Astrocyte (in vitro differentiated cells and primary cell): ENCODE measurements around the gene RC3H2. TPM values are rescaled to one million over a fixed set of nuclear protein-coding genes. Genes with fewer than 3 reads are reported as not detected.

ENCODE experiments used
- DNase-seq: peaks from one replicate; pipeline ENCODE4 v3.0.0-alpha.2; 2010; ENCODE audit warnings: low read depth
- FAIRE-seq: peaks from 2 replicates; lab custom pipeline; 2011; peaks lifted over from hg19 to GRCh38; lab: Jason Lieb, UNC
- H2AFZ ChIP-seq: 2 replicates; pipeline ENCODE4 v1.6.0; 2012; ENCODE audit warnings: low read depth, low read length, inconsistent platforms
- H3K27ac ChIP-seq: 2 replicates; pipeline ENCODE4 v1.5.1; 2011; ENCODE audit warnings: low read depth, low read length, inconsistent platforms
- H3K27me3 ChIP-seq: 2 replicates; pipeline ENCODE4 v1.6.0; 2011; ENCODE audit warnings: low read length, inconsistent platforms; ENCODE audit not compliant: insufficient read depth
- H3K36me3 ChIP-seq: 2 replicates; pipeline ENCODE4 v1.5.1; 2011; ENCODE audit warnings: low read length, inconsistent platforms; ENCODE audit not compliant: insufficient read depth
- H3K4me1 ChIP-seq: 2 replicates; pipeline ENCODE4 v1.5.1; 2011; ENCODE audit warnings: low read length, inconsistent platforms; ENCODE audit not compliant: insufficient read depth
- H3K4me2 ChIP-seq: 2 replicates; pipeline ENCODE4 v1.6.0; 2012; ENCODE audit warnings: low read length, inconsistent platforms
- H3K4me3 ChIP-seq: 2 replicates; pipeline ENCODE4 v1.5.1; 2011; ENCODE audit warnings: low read depth, mild to moderate bottlenecking, low read length, inconsistent platforms; ENCODE audit not compliant: insufficient read depth
- H3K79me2 ChIP-seq: 2 replicates; pipeline ENCODE4 v1.6.0; 2012; ENCODE audit warnings: mild to moderate bottlenecking, low read length, inconsistent platforms; ENCODE audit not compliant: insufficient read depth
- H3K9ac ChIP-seq: 2 replicates; pipeline ENCODE4 v1.6.0; 2012; ENCODE audit warnings: mild to moderate bottlenecking, low read length, inconsistent platforms
- H3K9me3 ChIP-seq: 2 replicates; pipeline ENCODE4 v1.5.1; 2012; ENCODE audit warnings: low read depth, mild to moderate bottlenecking, low read length, inconsistent platforms; ENCODE audit not compliant: insufficient read depth
- H4K20me1 ChIP-seq: 2 replicates; pipeline ENCODE4 v1.6.0; 2012; ENCODE audit warnings: low read length, inconsistent platforms; ENCODE audit not compliant: insufficient read depth
- H3K27ac Mint-ChIP-seq: one replicate; pipeline ENCODE4 v1.8.0; 2021; ENCODE audit warnings: mild to moderate bottlenecking, mixed read lengths; ENCODE audit not compliant: unreplicated experiment
- H3K27me3 Mint-ChIP-seq: one replicate; pipeline ENCODE4 v1.8.0; 2021; ENCODE audit warnings: low read depth, mixed read lengths; ENCODE audit not compliant: unreplicated experiment
- H3K36me3 Mint-ChIP-seq: one replicate; pipeline ENCODE4 v1.8.0; 2021; ENCODE audit warnings: low read depth, mixed read lengths; ENCODE audit not compliant: unreplicated experiment
- H3K4me1 Mint-ChIP-seq: one replicate; pipeline ENCODE4 v1.8.0; 2021; ENCODE audit warnings: low read depth, mixed read lengths; ENCODE audit not compliant: unreplicated experiment
- H3K4me3 Mint-ChIP-seq: one replicate; pipeline ENCODE4 v1.8.0; 2021; ENCODE audit warnings: mild to moderate bottlenecking, moderate library complexity, mixed read lengths; ENCODE audit not compliant: unreplicated experiment
- H3K9me3 Mint-ChIP-seq: one replicate; pipeline ENCODE4 v1.8.0; 2021; ENCODE audit warnings: mild to moderate bottlenecking, mixed read lengths; ENCODE audit not compliant: unreplicated experiment
- CTCF ChIP-seq: IDR thresholded peaks from 2 replicates; pipeline ENCODE4 v1.5.1; 2011; ENCODE audit warnings: low read depth, mild to moderate bottlenecking, inconsistent platforms, low read length, moderate library complexity; ENCODE audit not compliant: insufficient read depth
- EZH2 ChIP-seq: IDR thresholded peaks from 2 replicates; pipeline ENCODE4 v1.6.1; 2012; ENCODE audit warnings: mild to moderate bottlenecking, low read length, inconsistent platforms; ENCODE audit not compliant: insufficient read depth
- total RNA-seq: library from RNA; stranded (reverse); gene quantifications from 2 replicates; pipeline ENCODE4 v1.2.1, GENCODE V29; 2021

Gene RC3H2
- total RNA-seq, 1 donor from 2014 or later = 69.0 TPM

- no peaks in the 10 kb centered on the region for H3K9me3 Mint-ChIP-seq
- Histone ChIP-seq H3K9me3 (no peaks in the 10 kb centered on the region), H4K20me1 (peaks cover 60% of the 10 kb centered on the region), H3K4me1 (no peaks in the 10 kb centered on the region), H3K4me3 (no peak overlapping the region), H2AFZ (no peak overlapping the region), H3K9ac (no peak overlapping the region), H3K4me2 (no peak overlapping the region), H3K27ac (no peak overlapping the region), H3K27me3 (no peaks in the 10 kb centered on the region), H3K79me2 (peaks cover 93% of the 10 kb centered on the region), H3K36me3 (no peaks in the 10 kb centered on the region)
- peaks cover 17% of the 10 kb centered on the region for H3K4me1 Mint-ChIP-seq
- no peak overlapping the region for H3K27ac Mint-ChIP-seq
- no peaks in the 10 kb centered on the region for H3K27me3 Mint-ChIP-seq
- TF ChIP-seq EZH2 (no peak), CTCF (no peak)
- FAIRE-seq = no peak
- H3K36me3 Mint-ChIP-seq = peaks cover 2% of the 10 kb centered on the region
- no peak for DNase-seq
- no peak overlapping the region for H3K4me3 Mint-ChIP-seq
These were observed 43.2 kb upstream of the RC3H2 start for GRCh38 chr9:122948313-122948712.

GRCh38 chr9:122946461-122947005, 41.4 kb upstream of the RC3H2 start:
- Mint-ChIP-seq H3K4me3 (no peak overlapping the region), H3K4me1 (peaks cover 23% of the 10 kb centered on the region), H3K27me3 (no peaks in the 10 kb centered on the region), H3K27ac (peak overlapping the region; percentile 30), H3K9me3 (no peaks in the 10 kb centered on the region), H3K36me3 (peaks cover 2% of the 10 kb centered on the region)
- DNase-seq = no peak
- TF ChIP-seq EZH2 (no peak), CTCF (no peak)
- no peak overlapping the region for H3K4me2 ChIP-seq
- H3K36me3 ChIP-seq = no peaks in the 10 kb centered on the region
- H2AFZ ChIP-seq = no peak overlapping the region
- peaks cover 6% of the 10 kb centered on the region for H3K4me1 ChIP-seq
- no peak overlapping the region for H3K27ac ChIP-seq
- peaks cover 67% of the 10 kb centered on the region for H4K20me1 ChIP-seq
- H3K79me2 ChIP-seq = peaks cover 97% of the 10 kb centered on the region
- no peak for FAIRE-seq
- no peaks in the 10 kb centered on the region for H3K27me3 ChIP-seq
- H3K9ac ChIP-seq = no peak overlapping the region
- no peak overlapping the region for H3K4me3 ChIP-seq
- H3K9me3 ChIP-seq = no peaks in the 10 kb centered on the region

GRCh38 chr9:122944960-122945888, 40.1 kb upstream of the RC3H2 start:
- Mint-ChIP-seq H3K27ac (peak overlapping the region; percentile 51), H3K27me3 (no peaks in the 10 kb centered on the region), H3K9me3 (no peaks in the 10 kb centered on the region), H3K4me3 (peak overlapping the region; percentile 66), H3K36me3 (peaks cover 2% of the 10 kb centered on the region), H3K4me1 (peaks cover 23% of the 10 kb centered on the region)
- DNase-seq (no peak), FAIRE-seq (no peak)
- Histone ChIP-seq H3K4me2 (no peak overlapping the region), H3K27me3 (no peaks in the 10 kb centered on the region), H3K4me1 (peaks cover 7% of the 10 kb centered on the region), H3K79me2 (peaks cover 90% of the 10 kb centered on the region), H4K20me1 (peaks cover 59% of the 10 kb centered on the region), H3K9me3 (no peaks in the 10 kb centered on the region), H2AFZ (no peak overlapping the region), H3K9ac (no peak overlapping the region), H3K4me3 (no peak overlapping the region), H3K27ac (no peak overlapping the region), H3K36me3 (no peaks in the 10 kb centered on the region)
- TF ChIP-seq CTCF (no peak), EZH2 (no peak)
